Cardiac muscle cell (in vitro differentiated cells and primary cell): ENCODE data around the gene GPLD1. TPM values are rescaled to one million over a fixed set of nuclear protein-coding genes. Genes with fewer than 3 reads are reported as not detected.
"Not testable (repeated sequence)": the region's sequence is repeated elsewhere in the genome, so short reads cannot be mapped to it uniquely, and the experiment has no call there.

Experiments used
- DNase-seq, 2 donors: peaks; one replicate each; pipeline versions ENCODE4 v3.0.0 to v3.0.0-alpha.2; 2010 to 2017; ENCODE audit warnings: low read depth in 1 of 2, low spot score in 1 of 2
- H3K27ac ChIP-seq: fragments of 200-600 bp; sonication (generic); 2 replicates; pipeline ENCODE4 v1.5.1; 2016
- H3K27me3 ChIP-seq: fragments of 200-600 bp; sonication (generic); 2 replicates; pipeline ENCODE4 v1.6.0; 2016; ENCODE audit warnings: control low read depth
- H3K36me3 ChIP-seq: fragments of 200-600 bp; sonication (generic); 2 replicates; pipeline ENCODE4 v1.5.1; 2016; ENCODE audit warnings: control low read depth
- H3K4me1 ChIP-seq: fragments of 200-600 bp; sonication (generic); 2 replicates; pipeline ENCODE4 v1.8.1; 2017; ENCODE audit warnings: low read depth, mild to moderate bottlenecking, mixed run types
- H3K4me3 ChIP-seq: fragments of 200-600 bp; sonication (generic); 2 replicates; pipeline ENCODE4 v1.5.1; 2016; ENCODE audit warnings: mild to moderate bottlenecking
- H3K9me3 ChIP-seq: fragments of 200-600 bp; sonication (generic); 2 replicates; pipeline ENCODE4 v1.5.1; 2017; ENCODE audit warnings: low read depth, mild to moderate bottlenecking, control low read depth
- CTCF ChIP-seq: IDR thresholded peaks from 2 replicates; pipeline ENCODE4 v1.5.1; 2012; ENCODE audit warnings: low read depth, mild to moderate bottlenecking, low read length
- polyA plus RNA-seq: library from polyadenylated mRNA; unstranded; fragments of >200 nt; fragmentation: Nextera tagmentation; extraction: Ambion mirVana; gene quantifications from 2 replicates; pipeline ENCODE4 v1.2.1, GENCODE V29; 2016
- total RNA-seq: library from RNA; depleted of rRNA; stranded (reverse); fragments of >200 nt; gene quantifications from 2 replicates; pipeline ENCODE4 v1.2.3, GENCODE V29; 2016

The GPLD1 gene
- total and polyA plus RNA-seq, 2 experiments from 2014 or later = 0.39 to 4.8 TPM

- no peak overlapping the region for H3K4me3 ChIP-seq
- no peak overlapping the region for H3K27ac ChIP-seq
- H3K27me3 ChIP-seq = no peaks in the 10 kb centered on the region
- H3K4me1 ChIP-seq = no peaks in the 10 kb centered on the region
- peaks cover 3% of the 10 kb centered on the region for H3K9me3 ChIP-seq
- no peaks in the 10 kb centered on the region for H3K36me3 ChIP-seq
- no peak for TF ChIP-seq CTCF
- DNase-seq = no peak
Observed at GRCh38 chr6:24394061-24394779, 95.2 kb downstream of the GPLD1 start.

- H3K27ac ChIP-seq = no peak overlapping the region
- H3K9me3 ChIP-seq = peaks cover 1% of the 10 kb centered on the region
- H3K27me3 ChIP-seq = no peaks in the 10 kb centered on the region
- DNase-seq = no peak
- no peak overlapping the region for H3K4me3 ChIP-seq
- no peak for TF ChIP-seq CTCF
- no peaks in the 10 kb centered on the region for H3K36me3 ChIP-seq
- no peaks in the 10 kb centered on the region for H3K4me1 ChIP-seq
Observed at GRCh38 chr6:24391756-24392405, 97.5 kb downstream of the GPLD1 start.

- Histone ChIP-seq H3K9me3 (no peaks in the 10 kb centered on the region), H3K27ac (no peak overlapping the region), H3K4me1 (no peaks in the 10 kb centered on the region), H3K27me3 (no peaks in the 10 kb centered on the region), H3K4me3 (no peak overlapping the region), H3K36me3 (no peaks in the 10 kb centered on the region)
- no peak for DNase-seq
- no peak for TF ChIP-seq CTCF
Observed at GRCh38 chr6:24391208-24391607, 98.2 kb downstream of the GPLD1 start.

DNA sequence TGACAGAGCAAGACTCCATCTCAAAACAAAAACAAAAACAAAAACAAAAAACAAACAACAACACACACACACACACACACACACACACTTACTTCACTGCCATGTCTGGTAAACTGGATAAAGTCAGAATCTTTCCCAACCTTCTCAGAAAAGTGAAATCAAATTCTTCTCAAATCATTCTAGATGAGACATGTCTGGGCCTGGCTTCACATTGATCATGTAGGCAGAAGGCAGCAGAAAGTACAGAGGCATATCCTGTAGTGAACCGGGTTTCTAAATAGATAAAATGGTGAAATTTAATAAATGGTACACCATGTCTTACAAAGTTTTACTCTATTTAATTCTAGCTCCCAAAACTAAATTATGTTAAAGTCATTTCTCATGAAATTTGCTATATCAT, 101.6 kb downstream of the GPLD1 start:
- Histone ChIP-seq H3K36me3 (no peaks in the 10 kb centered on the region), H3K9me3 (no peaks in the 10 kb centered on the region), H3K4me3 (no peak overlapping the region), H3K27ac (no peak overlapping the region), H3K4me1 (no peaks in the 10 kb centered on the region), H3K27me3 (no peaks in the 10 kb centered on the region)
- no peak for TF ChIP-seq CTCF
- DNase-seq = no peak

DNA sequence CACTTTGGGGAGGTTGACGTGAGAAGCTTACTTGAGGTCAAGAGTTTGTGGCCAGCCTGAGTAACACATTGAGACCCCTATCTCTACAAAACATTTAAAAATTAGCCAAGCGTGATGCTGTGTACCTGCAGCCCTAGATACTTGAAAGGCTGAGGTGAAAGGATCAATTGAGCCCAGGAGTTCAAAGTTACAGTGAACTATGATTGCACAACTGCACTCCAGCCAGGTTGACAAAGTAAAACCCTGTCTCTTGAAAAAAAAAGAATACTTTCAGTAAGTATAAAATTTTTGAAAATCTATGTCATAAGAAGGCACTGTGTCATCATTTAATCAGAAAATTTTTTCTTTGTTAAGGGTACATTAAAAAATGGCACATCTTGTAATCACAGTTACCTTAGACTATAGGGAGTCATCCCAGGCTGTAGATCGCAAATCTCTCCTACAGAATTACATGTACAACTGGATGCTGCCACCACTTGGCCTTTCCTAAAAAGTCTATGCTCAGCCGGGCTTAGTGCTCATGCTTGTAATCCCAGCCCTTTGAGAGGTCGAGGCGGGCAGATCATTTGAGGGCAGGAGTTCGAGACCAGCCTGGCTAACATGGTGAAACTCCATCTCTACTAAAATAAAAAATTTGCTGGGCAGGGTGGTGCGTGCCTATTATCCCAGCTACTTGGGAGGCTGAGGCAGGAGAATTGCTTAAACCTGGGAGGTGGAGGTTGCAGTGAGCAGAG, 103.7 kb downstream of the GPLD1 start:
- TF ChIP-seq CTCF = no peak
- H3K27ac ChIP-seq = no peak overlapping the region
- no peak for DNase-seq
- no peaks in the 10 kb centered on the region for H3K27me3 ChIP-seq
- H3K4me3 ChIP-seq = no peak overlapping the region
- no peaks in the 10 kb centered on the region for H3K4me1 ChIP-seq
- H3K36me3 ChIP-seq = no peaks in the 10 kb centered on the region
- H3K9me3 ChIP-seq = no peaks in the 10 kb centered on the region

- DNase-seq, H3K9me3 ChIP-seq, H3K27ac ChIP-seq, H3K27me3 ChIP-seq, H3K4me1 ChIP-seq, H3K36me3 ChIP-seq, H3K4me3 ChIP-seq: not testable (repeated sequence)
Observed at GRCh38 chr6:24384369-24385130, 104.8 kb downstream of the GPLD1 start.

- not testable (repeated sequence) for H3K4me3 ChIP-seq, H3K9me3 ChIP-seq, H3K27ac ChIP-seq, H3K36me3 ChIP-seq, DNase-seq, H3K4me1 ChIP-seq, H3K27me3 ChIP-seq
Observed at GRCh38 chr6:24382891-24383494, 106.4 kb downstream of the GPLD1 start.
